ENCODE results near the gene HOXC13. TPM values are rescaled to one million over a fixed set of nuclear protein-coding genes. Genes with fewer than 3 reads are reported as not detected.
A peak's percentile ranks its signal among the peaks of the same experiment; 100 is the strongest.

The HOXC13 gene
- 93.5 TPM for total RNA-seq (2021; ENCODE audit: unreplicated experiment)
- 125 TPM for polyA plus RNA-seq (2012; ENCODE audit: insufficient read length)
- Bru-seq, nascent RNA, result percentile 99 among the genes with signal in this experiment
- percentile 99 among the genes with signal in this experiment for BruChase-seq, experiment 1, labeled RNA remaining after a 2-hour chase
- percentile 90 among the genes with signal in this experiment for BruChase-seq, experiment 2, labeled RNA remaining after a 6-hour chase
- long read RNA-seq, transcript HOXC13-201 (2 exons, 2,423 nt), result major isoform, 213 of 230 reads
- long read RNA-seq, partial matches to known transcripts, result 17 of 230 reads
- long read RNA-seq, other reads (novel, unspliced or antisense), result 0 of 230 reads

GRCh38 chr12:53938326-53939140, at the start of gene HOXC13:
HOXC13 (plus strand) TSS chr12:53938831; CDS start chr12:53938907, 76 bp downstream.
- CTCF ChIA-PET, result interaction anchor here (0.5 to 1.0 kb wide), 3 partner anchors 12 to 281 kb away, joined by 3 to 8 read pairs (median 3); no protein-coding TSS in a partner anchor
- in situ Hi-C loops (cut with HindIII; ENCODE audit: low pct_unique_long_range_greater_than_20kb, low sequenced_read_pairs), result no loop called here
- no TSS peak for BruUV-seq (replicated peaks)
- Histone ChIP-seq H3K4me1 (ENCODE audit: control insufficient read depth, insufficient read depth, low read length) (peaks cover 37% of the 10 kb centered on the region), H3K36me3 (ENCODE audit: control insufficient read depth, insufficient read depth, low read length) (peaks cover 5% of the 10 kb centered on the region; the same call in 1 of the 2 replicates), H3K9me3 (ENCODE audit: control insufficient read depth, insufficient read depth, low read depth, low read length) (no peaks in the 10 kb centered on the region), H3K4me3 (ENCODE audit: low read depth in 2 of 2, low read length in 2 of 2) (peak within 1 kb of the TSS; percentile 86 to 98), H3K27ac (ENCODE audit: low read length) (peak within 1 kb of the TSS; percentile 99), H3K27me3 (ENCODE audit: control insufficient read depth, insufficient read depth, low read length) (no peaks in the 10 kb centered on the region)
- POLR2A ChIA-PET, result interaction anchor here (0.6 to 0.7 kb wide), 3 partner anchors 26 to 54 kb away, joined by 3 to 9 read pairs (median 4); no protein-coding TSS in a partner anchor
- DNase-seq (ENCODE audit: low read depth, low spot score), result peak; percentile 95
- no peak; the same call in 1 of the 2 replicates for TF ChIP-seq SIN3A (IDR thresholded peaks at IDR 0.05; ENCODE audit: borderline replicate concordance, insufficient read depth, low read depth, low read length)
- no peak for TF ChIP-seq CTCF (IDR thresholded peaks at IDR 0.05)
- TF ChIP-seq REST (IDR thresholded peaks at IDR 0.05; ENCODE audit: insufficient read depth in 1 of 2, low read depth in 2 of 2, low read length in 1 of 2), result no peak
- no peak for TF ChIP-seq TCF7L2 (IDR thresholded peaks at IDR 0.05; ENCODE audit: low read depth, low read length)
- TF ChIP-seq POLR2AphosphoS5 (IDR thresholded peaks at IDR 0.05; ENCODE audit: low read depth, low read length), result peak; percentile 71
- ATAC-seq, result peak; percentile 82
- intact Hi-C loops (cut with micrococcal nuclease; ENCODE audit: unreplicated experiment), result loop anchor here (1.0 to 5.0 kb wide), 2 partner anchors 36 to 91 kb away; partner anchors contain the start of gene HOTAIR

- Histone ChIP-seq H3K9me3 (ENCODE audit: control insufficient read depth, insufficient read depth, low read depth, low read length) (no peaks in the 10 kb centered on the region), H3K4me3 (ENCODE audit: low read depth in 2 of 2, low read length in 2 of 2) (no peak overlapping the region), H3K27me3 (ENCODE audit: control insufficient read depth, insufficient read depth, low read length) (no peaks in the 10 kb centered on the region), H3K4me1 (ENCODE audit: control insufficient read depth, insufficient read depth, low read length) (no peaks in the 10 kb centered on the region), H3K27ac (ENCODE audit: low read length) (peak overlapping the region; percentile 14; the same call in 1 of the 2 replicates), H3K36me3 (ENCODE audit: control insufficient read depth, insufficient read depth, low read length) (no peaks in the 10 kb centered on the region)
- DNase-seq (ENCODE audit: low read depth, low spot score), result no peak
- ChIA-PET POLR2A (no interaction called here), CTCF (no interaction called here)
- BruUV-seq (replicated peaks), result no TSS peak
- in situ Hi-C loops (cut with HindIII; ENCODE audit: low pct_unique_long_range_greater_than_20kb, low sequenced_read_pairs) (no loop called here), intact Hi-C loops (cut with micrococcal nuclease; ENCODE audit: unreplicated experiment) (no loop called here)
- TF ChIP-seq POLR2AphosphoS5 (IDR thresholded peaks at IDR 0.05; ENCODE audit: low read depth, low read length) (no peak), REST (IDR thresholded peaks at IDR 0.05; ENCODE audit: insufficient read depth in 1 of 2, low read depth in 2 of 2, low read length in 1 of 2) (no peak), TCF7L2 (IDR thresholded peaks at IDR 0.05; ENCODE audit: low read depth, low read length) (no peak), CTCF (IDR thresholded peaks at IDR 0.05) (no peak), SIN3A (IDR thresholded peaks at IDR 0.05; ENCODE audit: borderline replicate concordance, insufficient read depth, low read depth, low read length) (no peak)
- no peak for ATAC-seq
Observed at GRCh38 chr12:53890081-53890480, 48.5 kb upstream of the HOXC13 start.

Measured in Panc1 (cell line).